ENCODE data around the gene CCDC116. TPM values are rescaled to one million over a fixed set of nuclear protein-coding genes. Genes with fewer than 3 reads are reported as not detected.

Gene CCDC116
- total and polyA plus RNA-seq, 2 experiments from 2014 or later = 0.14 TPM; not detected in 1

- peaks cover 11% of the 10 kb centered on the region for H3K4me1 Mint-ChIP-seq
- Histone ChIP-seq H3K27ac (ENCODE audit: low read depth) (no peak overlapping the region), H3F3A (replicated peaks; ENCODE audit: low read depth) (peaks cover 9% of the 10 kb centered on the region; the same call in 1 of the 2 replicates), H3K4me3 (no peak overlapping the region), H3K4me1 (ENCODE audit: insufficient read depth) (peaks cover 9% of the 10 kb centered on the region; the same call in 1 of the 2 replicates), H3K9me2 (ENCODE audit: insufficient read depth) (no peaks in the 10 kb centered on the region), H3K79me2 (replicated peaks; ENCODE audit: insufficient read depth) (peaks cover 11% of the 10 kb centered on the region), H4K20me1 (replicated peaks; ENCODE audit: insufficient read depth) (peaks cover 15% of the 10 kb centered on the region), H3K27me3 (ENCODE audit: insufficient read depth) (no peaks in the 10 kb centered on the region), H3K36me3 (ENCODE audit: insufficient read depth) (peaks cover 8% of the 10 kb centered on the region), H3K4me2 (no peak overlapping the region), H2AFZ (no peak overlapping the region)
- peaks cover 19% of the 10 kb centered on the region for H3K36me3 Mint-ChIP-seq (ENCODE audit: low read depth)
- TF ChIP-seq ZNF462 (CRISPR knock-in tag; IDR thresholded peaks at IDR 0.05) = no peak
- TF ChIP-seq NANOG (IDR thresholded peaks at IDR 0.05; ENCODE audit: borderline replicate concordance) = no peak
- no peak for TF ChIP-seq JUNB (IDR thresholded peaks at IDR 0.05; ENCODE audit: unreplicated experiment)
- TF ChIP-seq EZH2phosphoT487 (IDR thresholded peaks at IDR 0.05; ENCODE audit: unreplicated experiment) = no peak
- no peak for TF ChIP-seq ZNF331 (CRISPR knock-in tag; IDR thresholded peaks at IDR 0.05; ENCODE audit: low read depth)
- no peak for TF ChIP-seq ETS1 (IDR thresholded peaks at IDR 0.05)
- no peak for TF ChIP-seq REST (IDR thresholded peaks at IDR 0.05; ENCODE audit: unreplicated experiment)
- no peak for TF ChIP-seq CREB1 (CRISPR knock-in tag; IDR thresholded peaks at IDR 0.05; ENCODE audit: low read depth)
- no peak for TF ChIP-seq CTCF (conservative IDR thresholded peaks at IDR 0.05; ENCODE audit: low read depth in 2 of 2)
- no peak for TF ChIP-seq ZNF114 (CRISPR knock-in tag; IDR thresholded peaks at IDR 0.05)
- no peak for ATAC-seq
- H3K27ac Mint-ChIP-seq = no peak overlapping the region
- peaks cover 17% of the 10 kb centered on the region for H3K27me3 Mint-ChIP-seq (ENCODE audit: insufficient read depth, low read depth, poor library complexity)
- H3K9me3 Mint-ChIP-seq = peaks cover 10% of the 10 kb centered on the region; the same call in 2 of the 3 replicates
- no peak overlapping the region for H3K4me3 Mint-ChIP-seq
- DNase-seq (ENCODE audit: low spot score) = no peak
These were observed 1.5 kb upstream of the CCDC116 start for GRCh38 chr22:21631025-21631424.

Measured in GM23338 (cell line).